Lower lobe of right lung (tissue), 2 donors: Measurements from ENCODE around the gene MAD2L2. TPM values are rescaled to one million over a fixed set of nuclear protein-coding genes. Genes with fewer than 3 reads are reported as not detected.
"Not testable (repeated sequence)": the region's sequence is repeated elsewhere in the genome, so short reads cannot be mapped to it uniquely, and the experiment has no call there.

Experiments
- ATAC-seq, 2 donors: fragments of 200-7000 bp; cut with Tn5 transposase; one replicate each; pipeline ENCODE4 v1.9.1; 2020 to 2022; ENCODE audit warnings: mild to moderate bottlenecking in 2 of 2, moderate library complexity in 2 of 2
- DNase-seq: peaks from one replicate; pipeline ENCODE4 v3.0.0-alpha.2; 2020
- H3K27ac ChIP-seq: fragments of 200-600 bp; one replicate; pipeline ENCODE4 v1.8.0; 2022
- H3K27me3 ChIP-seq: fragments of 200-600 bp; one replicate; pipeline ENCODE4 v1.8.0; 2022; ENCODE audit warnings: low read depth
- H3K36me3 ChIP-seq: fragments of 200-600 bp; one replicate; pipeline ENCODE4 v1.8.0; 2022; ENCODE audit warnings: mild to moderate bottlenecking
- H3K4me1 ChIP-seq: fragments of 200-600 bp; one replicate; pipeline ENCODE4 v1.8.0; 2022
- H3K4me3 ChIP-seq: fragments of 200-600 bp; one replicate; pipeline ENCODE4 v1.8.0; 2022; ENCODE audit warnings: mild to moderate bottlenecking
- H3K9me3 ChIP-seq: fragments of 200-600 bp; one replicate; pipeline ENCODE4 v1.8.0; 2022
- CTCF ChIP-seq: fragments of 200-600 bp; IDR thresholded peaks from one replicate; pipeline ENCODE4 v1.8.0; 2022; ENCODE audit warnings: antibody characterized with exemption, mild to moderate bottlenecking
- intact Hi-C: fragments of 100-400 bp; cut with DNase I; formaldehyde crosslinking; loops from one replicate; pipeline ENCODE4 v1.11.0; 2022
- total RNA-seq: library from RNA; stranded (reverse); fragmentation: NEBNext Ultra II Directional; extraction: Animal tissue kit (Norgen Biotek cat#: 25700); gene quantifications from one replicate; pipeline ENCODE4 v1.2.1, GENCODE V29; 2021
- donor health status: DM: no; HTN: yes; CAD: no; lungs with severe emphysema.

MAD2L2 gene
- total RNA-seq, 1 donor from 2014 or later: 20.8 TPM

- peak; percentile 82 to 83 for ATAC-seq
- H3K27me3 ChIP-seq: peaks cover 11% of the 10 kb centered on the region
- not testable (repeated sequence) for H3K9me3 ChIP-seq, H3K36me3 ChIP-seq, DNase-seq, H3K27ac ChIP-seq, H3K4me3 ChIP-seq, H3K4me1 ChIP-seq
- peak; percentile 92 for TF ChIP-seq CTCF
- intact Hi-C loops: loop anchor here (10.0 kb wide), 1 partner anchor 398 kb away; no protein-coding TSS in a partner anchor
These were observed 38.4 kb downstream of the MAD2L2 start for GRCh38 chr1:11642418-11643017.

DNA sequence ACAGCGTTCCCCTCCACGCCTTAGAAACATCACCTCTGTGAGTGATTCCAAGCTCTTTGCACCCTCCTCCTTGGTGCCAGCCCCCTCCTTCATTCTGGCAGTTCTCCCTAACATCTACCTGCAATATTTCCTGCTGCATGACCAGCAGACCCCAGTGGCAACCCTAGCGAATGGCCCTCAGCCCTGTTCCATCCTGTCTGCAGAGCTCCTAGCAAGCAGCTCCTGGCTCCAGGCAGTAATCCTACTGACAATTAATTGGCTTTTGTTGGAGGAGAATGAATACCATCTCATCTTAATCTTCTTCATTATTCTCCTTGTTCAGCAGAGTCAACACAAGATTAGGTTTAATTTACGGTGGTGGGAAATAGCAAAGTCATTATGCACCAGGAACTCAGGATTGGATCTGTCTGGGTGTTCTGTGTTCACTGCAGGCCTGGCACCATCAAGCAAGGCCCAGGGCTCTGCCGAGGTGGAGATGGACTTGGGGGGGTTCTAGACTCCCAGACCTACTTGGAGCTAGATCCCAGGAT, 39.1 kb downstream of the MAD2L2 start:
- DNase-seq: no peak
- H3K27me3 ChIP-seq: peaks cover 12% of the 10 kb centered on the region
- intact Hi-C loops: loop anchor here (10.0 kb wide), 1 partner anchor 397 kb away; no protein-coding TSS in a partner anchor
- no peaks in the 10 kb centered on the region for H3K36me3 ChIP-seq
- H3K9me3 ChIP-seq: no peaks in the 10 kb centered on the region
- no peak overlapping the region for H3K4me3 ChIP-seq
- no peak for TF ChIP-seq CTCF
- no peak for ATAC-seq
- H3K27ac ChIP-seq: no peak overlapping the region
- no peaks in the 10 kb centered on the region for H3K4me1 ChIP-seq

DNA sequence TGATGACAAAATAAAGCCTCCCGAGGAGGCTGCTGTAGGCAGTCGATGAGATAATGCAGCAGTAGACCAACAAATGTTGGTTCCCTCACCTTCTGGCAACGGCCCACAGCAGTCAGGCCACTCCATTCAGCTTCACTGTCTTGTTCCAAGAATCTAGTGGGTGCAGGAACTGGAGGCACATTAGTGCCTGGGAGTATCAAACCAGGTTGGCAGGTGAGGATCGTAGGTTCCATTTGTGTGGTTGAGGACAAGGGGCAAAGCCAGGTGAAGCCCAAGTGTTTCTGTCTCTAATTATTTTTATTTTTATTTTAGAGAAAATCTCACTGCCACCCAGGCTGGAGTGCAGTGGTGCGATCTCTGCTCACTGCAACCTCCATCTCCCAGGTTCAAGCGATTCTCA, 40.0 kb downstream of the MAD2L2 start:
- intact Hi-C loops: loop anchor here (10.0 kb wide), 1 partner anchor 396 kb away; no protein-coding TSS in a partner anchor
- TF ChIP-seq CTCF: no peak
- H3K9me3 ChIP-seq: no peaks in the 10 kb centered on the region
- no peak overlapping the region for H3K4me3 ChIP-seq
- H3K36me3 ChIP-seq: no peaks in the 10 kb centered on the region
- peaks cover 20% of the 10 kb centered on the region for H3K27me3 ChIP-seq
- DNase-seq: no peak
- no peak overlapping the region for H3K27ac ChIP-seq
- no peaks in the 10 kb centered on the region for H3K4me1 ChIP-seq
- no peak for ATAC-seq

DNA sequence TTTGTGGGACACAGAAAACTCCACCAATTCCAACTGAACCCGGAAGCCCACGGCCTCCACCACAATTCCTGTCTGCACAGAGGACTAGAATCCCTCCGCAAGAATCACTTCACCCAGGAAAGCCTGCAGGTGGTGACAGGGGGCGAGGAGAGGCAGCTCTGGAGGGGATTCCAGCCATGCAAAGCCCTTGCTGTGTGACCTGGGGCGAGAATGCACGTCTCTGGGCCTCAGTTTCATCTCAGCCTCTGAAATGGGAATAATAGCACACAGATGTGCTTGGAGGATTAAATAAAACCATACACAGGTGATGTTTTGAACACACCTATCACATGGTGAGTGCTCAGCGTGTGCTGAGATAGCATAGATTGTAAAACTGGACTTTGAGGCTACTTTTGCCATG, 40.8 kb downstream of the MAD2L2 start:
- intact Hi-C loops: loop anchor here (10.0 kb wide), 1 partner anchor 395 kb away; no protein-coding TSS in a partner anchor
- no peak for TF ChIP-seq CTCF
- Histone ChIP-seq H3K4me1 (no peaks in the 10 kb centered on the region), H3K27ac (no peak overlapping the region), H3K27me3 (peaks cover 20% of the 10 kb centered on the region), H3K36me3 (no peaks in the 10 kb centered on the region), H3K4me3 (no peak overlapping the region), H3K9me3 (no peaks in the 10 kb centered on the region)
- DNase-seq: no peak
- no peak for ATAC-seq

GRCh38 chr1:11639372-11639771, 41.6 kb downstream of the MAD2L2 start:
- Histone ChIP-seq H3K4me3 (no peak overlapping the region), H3K27me3 (peaks cover 20% of the 10 kb centered on the region), H3K36me3 (no peaks in the 10 kb centered on the region), H3K27ac (no peak overlapping the region), H3K4me1 (no peaks in the 10 kb centered on the region), H3K9me3 (no peaks in the 10 kb centered on the region)
- no peak for DNase-seq
- ATAC-seq: no peak
- TF ChIP-seq CTCF: no peak
- intact Hi-C loops: no loop called here
